ENCODE results near the gene FERD3L.

Gene FERD3L

DNA sequence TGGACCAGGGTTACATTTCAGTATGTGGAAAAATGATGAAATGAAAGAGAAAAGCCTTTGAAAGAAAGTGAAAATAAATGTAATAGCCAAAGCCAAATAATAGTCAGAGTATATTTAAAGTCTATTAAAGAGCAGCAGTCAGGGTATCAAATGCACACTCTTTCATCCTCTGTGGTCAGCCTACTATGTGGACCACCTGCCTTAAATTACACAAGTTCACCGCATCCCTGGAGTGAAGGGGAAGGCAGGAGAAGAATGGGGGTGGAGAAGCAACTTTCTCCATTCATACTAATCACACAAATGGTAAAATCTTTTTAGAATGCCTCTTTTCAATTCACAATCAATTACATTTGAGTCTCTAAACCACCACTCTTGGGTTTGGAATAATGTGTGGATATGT is 43.7 kb downstream of the FERD3L start:
- in situ Hi-C loops (cut with MboI; ENCODE audit: low sequenced_read_pairs): no loop called here

DNA sequence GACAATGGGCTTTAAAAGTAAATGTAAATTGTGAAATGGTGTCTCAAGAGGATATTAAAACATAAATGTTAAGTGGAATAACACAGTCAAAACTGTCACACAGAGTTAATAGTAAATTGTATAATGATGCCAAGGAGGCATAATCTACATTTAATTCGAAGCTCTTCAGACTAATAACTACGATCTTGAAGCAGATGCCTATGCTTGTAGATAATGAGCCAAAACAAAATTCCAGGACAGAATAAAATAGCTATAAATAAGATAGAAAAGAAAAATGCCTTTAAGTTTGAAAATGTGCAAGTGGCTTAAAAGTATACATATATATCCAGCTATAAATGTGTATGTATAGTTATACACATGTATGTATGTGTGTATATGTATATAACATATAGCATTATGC is 45.3 kb downstream of the FERD3L start:
- in situ Hi-C loops (cut with MboI; ENCODE audit: low sequenced_read_pairs): no loop called here

DNA sequence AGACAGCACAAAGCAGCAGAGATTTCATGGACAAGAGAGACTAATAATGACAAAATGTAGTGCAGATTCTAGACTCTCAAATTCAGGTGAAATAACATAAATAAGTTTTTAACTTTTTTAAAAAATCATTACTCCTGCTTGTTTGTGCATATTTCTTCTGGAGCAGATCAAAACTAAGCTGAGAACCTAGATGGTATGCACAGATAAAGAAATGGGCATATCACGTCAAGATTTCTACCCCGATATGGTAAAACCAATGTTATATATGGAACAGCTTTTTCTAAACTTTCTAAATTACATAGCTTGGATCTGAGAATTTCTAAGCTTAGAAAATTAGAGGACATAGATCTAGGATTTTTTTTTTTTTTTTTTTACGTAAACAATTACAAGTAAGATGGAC is 46.0 kb downstream of the FERD3L start:
- in situ Hi-C loops (cut with MboI; ENCODE audit: low sequenced_read_pairs): no loop called here

DNA sequence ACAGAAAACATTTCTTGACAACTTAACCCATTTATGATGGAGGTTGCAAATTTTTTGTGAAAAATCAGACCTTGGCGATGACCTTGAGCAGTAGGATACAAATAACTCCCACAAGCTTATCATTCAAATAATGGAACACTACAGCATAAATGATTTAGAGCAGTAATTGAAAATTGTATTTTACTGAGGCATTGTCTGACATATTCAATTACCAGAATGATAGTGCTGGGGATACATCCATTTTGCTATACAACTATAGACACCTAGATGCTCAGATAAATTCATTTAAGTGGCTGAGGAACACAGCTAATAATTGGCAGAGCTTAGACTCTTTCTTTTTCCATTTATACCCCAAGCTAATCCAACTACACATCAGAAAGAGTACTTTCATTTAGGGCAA is 46.7 kb downstream of the FERD3L start:
- in situ Hi-C loops (cut with MboI; ENCODE audit: low sequenced_read_pairs): no loop called here

DNA sequence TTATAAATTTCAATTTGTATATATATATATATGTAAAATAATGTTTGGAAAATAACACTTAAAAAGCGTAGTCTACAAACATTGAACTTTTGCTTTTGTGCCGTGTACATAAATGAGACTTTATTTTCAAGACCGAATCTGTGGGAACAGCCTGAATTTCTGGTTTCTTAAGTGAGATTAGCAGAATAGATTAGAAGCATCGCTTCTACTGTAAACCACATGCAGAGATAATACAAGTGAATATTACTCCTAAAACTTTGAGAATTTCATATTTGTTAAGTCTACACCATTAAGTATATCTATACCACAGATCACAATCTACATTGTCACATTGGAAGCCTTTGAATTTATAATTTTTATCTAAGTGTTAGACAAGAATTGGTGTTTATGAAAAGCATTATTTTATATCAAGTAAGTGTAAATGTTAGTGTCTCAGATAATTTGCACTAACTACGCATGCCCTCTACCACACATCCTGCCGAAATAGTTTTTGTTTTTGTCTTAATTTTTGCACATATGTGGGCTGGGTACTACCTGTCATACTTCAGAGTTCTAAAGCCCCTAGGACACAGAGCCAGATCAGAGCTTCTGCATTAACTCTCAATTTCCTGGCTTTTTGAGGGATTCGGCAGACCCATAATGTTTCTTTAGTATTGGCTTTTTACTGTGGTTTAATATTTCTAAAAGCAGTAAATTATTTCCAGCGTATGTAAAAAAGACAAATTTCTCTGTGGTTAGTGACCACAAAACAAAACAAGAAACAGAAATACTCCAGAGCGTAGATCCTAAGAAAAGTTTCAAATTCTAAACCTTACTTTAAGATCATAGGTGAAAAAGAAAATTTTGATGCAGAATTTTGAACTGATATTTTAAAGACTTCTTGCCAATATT is 47.8 kb downstream of the FERD3L start:
- in situ Hi-C loops (cut with MboI; ENCODE audit: low sequenced_read_pairs): no loop called here

DNA sequence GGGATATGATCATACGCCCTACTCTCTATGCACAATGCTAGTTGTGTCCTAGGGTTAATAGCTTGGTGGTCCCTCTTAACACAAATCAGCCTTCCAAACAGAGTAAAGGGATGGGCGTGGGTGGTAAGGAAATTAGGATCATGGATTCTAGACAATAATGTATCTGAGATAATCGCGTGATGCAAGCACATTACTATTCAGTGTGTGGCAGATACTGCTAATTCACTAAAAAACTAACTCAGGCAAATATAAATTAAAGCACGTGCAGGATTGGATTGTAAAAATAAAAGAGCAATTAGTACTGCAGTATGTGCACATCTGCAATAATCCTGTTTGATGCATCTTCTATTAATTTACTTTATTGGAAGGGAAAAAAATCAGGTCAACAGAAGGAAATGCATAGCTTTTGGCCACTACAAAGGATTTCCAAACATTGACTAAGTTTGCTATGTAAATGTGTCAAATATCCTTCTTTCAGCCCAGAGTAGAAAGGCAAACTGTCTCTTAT is 49.8 kb downstream of the FERD3L start:
- in situ Hi-C loops (cut with MboI; ENCODE audit: low sequenced_read_pairs): no loop called here
